Measurements from ENCODE around the gene HADHA. TPM values are rescaled to one million over a fixed set of nuclear protein-coding genes. Genes with fewer than 3 reads are reported as not detected.
"Not testable (repeated sequence)": the region's sequence is repeated elsewhere in the genome, so short reads cannot be mapped to it uniquely, and the experiment has no call there.

The HADHA gene
- total RNA-seq, 6 donors from 2014 or later: 61.8 to 120 (median 110) TPM

DNA sequence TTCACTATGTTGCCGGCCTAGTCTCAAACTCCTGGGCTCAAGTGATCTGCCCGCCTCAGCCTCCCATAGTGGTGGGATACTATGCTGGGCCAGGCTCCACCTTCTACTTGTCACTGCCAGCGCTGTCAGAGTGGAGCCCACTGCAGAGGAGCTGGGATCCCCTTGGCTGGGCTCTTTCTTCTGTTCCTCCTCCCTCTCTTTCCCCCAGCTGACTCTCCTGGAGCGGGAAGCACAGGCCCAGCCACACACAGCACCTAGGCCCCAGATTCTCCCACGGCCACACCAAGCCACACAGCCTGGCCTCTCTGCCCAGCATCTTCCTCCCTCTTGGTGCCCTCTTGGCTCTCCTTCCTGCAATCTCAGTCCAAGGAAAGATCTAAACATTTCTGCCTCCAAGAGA lies 75.2 kb downstream of the HADHA start:
- DNase-seq: peak in 1 of 2 donors; percentile 16
- Histone ChIP-seq H3K4me1 (peaks cover 10 to 22% (median 14%) of the 10 kb centered on the region in 4 donors), H3K4me3 (no peak overlapping the region), H3K36me3 (no peaks in the 10 kb centered on the region), H3K27ac (no peak overlapping the region), H3K9me3 (no peaks in the 10 kb centered on the region), H3K27me3 (peaks cover 0 to 27% (median 18%) of the 10 kb centered on the region in 4 donors)
- no peak for ATAC-seq (ENCODE audit: low FRiP score in 2 of 2)
- 91 to 92% methylated on average over 5 of the region's 5 CpGs for WGBS, 2 donors
- TF ChIP-seq EP300 (IDR thresholded peaks at IDR 0.05) (no peak), POLR2A (IDR thresholded peaks at IDR 0.05) (no peak), POLR2AphosphoS5 (IDR thresholded peaks at IDR 0.05) (no peak)

DNA sequence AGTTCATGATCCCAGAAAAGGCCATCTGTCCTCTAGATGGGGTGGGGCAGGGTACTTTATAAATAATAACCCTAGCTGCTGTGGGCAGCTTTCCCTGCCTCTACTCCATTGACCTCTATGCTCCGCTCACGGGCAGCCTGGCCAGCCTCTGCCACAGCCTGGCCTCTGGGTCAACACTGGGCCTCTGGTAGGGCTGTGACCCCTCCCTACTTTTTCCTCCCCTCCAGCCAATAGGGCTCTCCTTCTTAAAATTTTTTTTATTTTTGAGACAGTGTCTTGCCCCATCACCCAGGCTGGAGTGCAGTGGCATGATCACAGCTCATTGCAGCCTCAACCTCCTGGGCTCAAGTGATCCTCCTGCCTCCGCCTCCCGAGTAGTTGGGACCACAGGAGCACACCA lies 75.6 kb downstream of the HADHA start:
- WGBS, 2 donors: 96 to 98% methylated on average over 4 of the region's 4 CpGs
- no peaks in the 10 kb centered on the region for H3K36me3 ChIP-seq
- ATAC-seq (ENCODE audit: low FRiP score in 2 of 2) (no peak), DNase-seq (peak in 1 of 2 donors; percentile 12)
- peaks cover 7 to 18% (median 11%) of the 10 kb centered on the region in 4 donors for H3K4me1 ChIP-seq
- TF ChIP-seq POLR2A (IDR thresholded peaks at IDR 0.05) (no peak), POLR2AphosphoS5 (IDR thresholded peaks at IDR 0.05) (no peak), EP300 (IDR thresholded peaks at IDR 0.05) (no peak)
- TF ChIP-seq, protein P1, sequence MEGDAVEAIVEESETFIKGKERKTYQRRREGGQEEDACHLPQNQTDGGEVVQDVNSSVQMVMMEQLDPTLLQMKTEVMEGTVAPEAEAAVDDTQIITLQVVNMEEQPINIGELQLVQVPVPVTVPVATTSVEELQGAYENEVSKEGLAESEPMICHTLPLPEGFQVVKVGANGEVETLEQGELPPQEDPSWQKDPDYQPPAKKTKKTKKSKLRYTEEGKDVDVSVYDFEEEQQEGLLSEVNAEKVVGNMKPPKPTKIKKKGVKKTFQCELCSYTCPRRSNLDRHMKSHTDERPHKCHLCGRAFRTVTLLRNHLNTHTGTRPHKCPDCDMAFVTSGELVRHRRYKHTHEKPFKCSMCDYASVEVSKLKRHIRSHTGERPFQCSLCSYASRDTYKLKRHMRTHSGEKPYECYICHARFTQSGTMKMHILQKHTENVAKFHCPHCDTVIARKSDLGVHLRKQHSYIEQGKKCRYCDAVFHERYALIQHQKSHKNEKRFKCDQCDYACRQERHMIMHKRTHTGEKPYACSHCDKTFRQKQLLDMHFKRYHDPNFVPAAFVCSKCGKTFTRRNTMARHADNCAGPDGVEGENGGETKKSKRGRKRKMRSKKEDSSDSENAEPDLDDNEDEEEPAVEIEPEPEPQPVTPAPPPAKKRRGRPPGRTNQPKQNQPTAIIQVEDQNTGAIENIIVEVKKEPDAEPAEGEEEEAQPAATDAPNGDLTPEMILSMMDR (IDR thresholded peaks at IDR 0.05): no peak
- no peaks in the 10 kb centered on the region for H3K9me3 ChIP-seq
- H3K27me3 ChIP-seq: peaks cover 0 to 23% (median 13%) of the 10 kb centered on the region in 4 donors
- H3K4me3 ChIP-seq: no peak overlapping the region
- no peak overlapping the region for H3K27ac ChIP-seq

DNA sequence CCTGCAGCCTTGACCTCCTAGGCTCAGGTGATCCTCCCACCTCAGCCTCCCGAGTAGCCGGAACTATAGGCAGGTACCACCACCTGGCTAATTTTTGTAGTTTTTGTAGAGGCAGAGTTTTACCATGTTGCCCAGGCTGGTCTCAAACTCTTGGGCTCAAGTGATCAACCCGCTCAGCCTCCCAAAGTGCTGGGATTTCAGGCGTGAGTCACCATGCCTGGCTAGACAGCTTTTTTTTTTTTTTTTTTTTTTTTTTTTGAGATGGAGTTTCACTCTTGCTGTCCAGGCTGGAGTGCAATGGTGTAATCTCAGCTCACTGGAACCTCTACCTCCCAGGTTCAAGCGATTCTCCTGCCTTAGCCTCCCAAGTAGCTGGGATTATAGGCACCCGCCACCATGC lies 77.9 kb downstream of the HADHA start:
- not testable (repeated sequence) for H3K9me3 ChIP-seq; H3K27me3 ChIP-seq; H3K36me3 ChIP-seq; ATAC-seq (ENCODE audit: low FRiP score in 2 of 2); H3K4me3 ChIP-seq; DNase-seq; H3K27ac ChIP-seq; H3K4me1 ChIP-seq
- 89 to 93% methylated on average over 4 to 5 of the region's 6 CpGs for WGBS, 2 donors

DNA sequence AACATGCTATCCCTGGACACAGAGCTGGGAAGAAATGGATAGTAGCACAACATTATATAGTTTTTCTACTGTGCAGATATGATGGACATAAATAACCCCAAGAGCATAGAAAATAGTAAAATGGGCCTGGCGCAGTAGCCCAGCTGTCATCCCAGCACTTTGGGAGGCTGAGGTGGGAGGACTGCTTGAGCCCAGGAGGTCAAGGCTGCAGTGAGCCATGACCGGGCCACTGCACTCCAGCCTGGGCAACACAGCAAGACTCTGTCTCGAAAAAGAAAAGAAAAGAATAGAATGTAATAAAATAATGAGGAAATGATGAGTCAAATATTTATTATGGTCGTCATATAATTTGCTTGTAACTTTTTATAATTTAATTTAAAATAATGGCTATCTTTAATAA lies 79.0 kb downstream of the HADHA start:
- no peak overlapping the region for H3K4me3 ChIP-seq
- H3K27me3 ChIP-seq: no peaks in the 10 kb centered on the region
- WGBS, 2 donors: 90 to 93% methylated on average over 4 of the region's 4 CpGs
- no peak for ATAC-seq (ENCODE audit: low FRiP score in 2 of 2)
- H3K4me1 ChIP-seq: no peaks in the 10 kb centered on the region
- DNase-seq: no peak
- H3K36me3 ChIP-seq: no peaks in the 10 kb centered on the region
- no peak overlapping the region for H3K27ac ChIP-seq
- TF ChIP-seq, protein P1 (IDR thresholded peaks at IDR 0.05): no peak
- TF ChIP-seq POLR2AphosphoS5 (IDR thresholded peaks at IDR 0.05): no peak
- TF ChIP-seq EP300 (IDR thresholded peaks at IDR 0.05): no peak
- TF ChIP-seq POLR2A (IDR thresholded peaks at IDR 0.05): no peak
- no peaks in the 10 kb centered on the region for H3K9me3 ChIP-seq

DNA sequence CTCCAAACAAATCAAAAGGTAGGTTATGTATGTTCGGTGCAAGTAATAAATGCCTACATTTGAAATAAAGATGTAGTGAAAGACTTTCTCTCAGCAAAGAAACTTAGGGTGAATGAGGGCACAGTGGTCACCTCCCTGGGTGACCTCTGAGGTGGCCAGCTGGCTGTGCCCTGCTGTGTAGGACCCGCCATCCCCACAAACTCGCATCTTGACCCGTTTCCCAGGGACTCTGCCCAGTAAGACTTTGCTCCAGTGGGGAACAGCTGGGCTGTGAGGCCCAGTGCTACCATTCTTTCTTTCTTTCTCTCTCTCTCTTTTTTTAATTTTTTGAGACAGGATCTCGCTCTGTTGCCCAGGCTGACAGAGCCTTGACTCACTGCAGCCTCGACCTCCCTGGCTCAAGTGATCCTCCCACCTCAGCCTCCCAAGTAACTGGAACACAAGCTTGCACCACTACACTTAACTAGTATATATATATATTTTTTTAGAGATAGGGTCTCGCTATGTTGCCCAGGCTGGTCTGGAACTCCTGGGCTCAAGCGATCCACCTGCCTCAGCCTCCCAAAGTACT lies 79.7 kb downstream of the HADHA start:
- H3K36me3 ChIP-seq: no peaks in the 10 kb centered on the region
- no peaks in the 10 kb centered on the region for H3K27me3 ChIP-seq
- TF ChIP-seq POLR2AphosphoS5 (IDR thresholded peaks at IDR 0.05) (no peak), EP300 (IDR thresholded peaks at IDR 0.05) (no peak), POLR2A (IDR thresholded peaks at IDR 0.05) (no peak)
- TF ChIP-seq, protein P1 (IDR thresholded peaks at IDR 0.05): no peak
- WGBS, 2 donors: 86 to 91% methylated on average over 8 of the region's 8 CpGs
- H3K27ac ChIP-seq: no peak overlapping the region
- no peaks in the 10 kb centered on the region for H3K4me1 ChIP-seq
- H3K9me3 ChIP-seq: no peaks in the 10 kb centered on the region
- ATAC-seq (ENCODE audit: low FRiP score in 2 of 2) (no peak), DNase-seq (no peak)
- H3K4me3 ChIP-seq: no peak overlapping the region

DNA sequence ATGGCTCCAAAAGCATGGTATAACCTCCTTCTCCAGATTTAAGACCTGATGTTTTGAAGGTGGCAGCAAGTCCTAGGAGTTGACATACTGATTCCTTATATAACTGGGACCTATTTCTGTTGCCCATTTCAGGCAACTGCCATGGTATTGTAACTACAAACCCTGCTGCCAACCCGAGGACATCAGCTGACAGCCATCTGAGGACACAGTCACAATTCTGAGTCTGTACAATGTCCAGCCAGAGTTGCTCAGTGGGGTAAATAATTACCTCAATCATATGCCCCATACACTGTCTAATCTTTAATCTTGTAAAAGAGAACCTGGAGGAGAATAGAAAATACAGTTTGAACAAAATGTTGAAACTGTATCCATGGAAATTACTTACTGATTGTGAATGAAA lies 80.2 kb downstream of the HADHA start:
- WGBS, 2 donors: 35 to 86% methylated on average over 1 of the region's 1 CpG

More for the DNA sequence above, 80.2 kb downstream of the HADHA start:
- ATAC-seq (ENCODE audit: low FRiP score in 2 of 2) (no peak), DNase-seq (no peak)
- H3K9me3 ChIP-seq: no peaks in the 10 kb centered on the region
- TF ChIP-seq, protein P1 (IDR thresholded peaks at IDR 0.05): no peak
- TF ChIP-seq EP300 (IDR thresholded peaks at IDR 0.05): no peak
- TF ChIP-seq POLR2A (IDR thresholded peaks at IDR 0.05): no peak
- no peak for TF ChIP-seq POLR2AphosphoS5 (IDR thresholded peaks at IDR 0.05)
- no peaks in the 10 kb centered on the region for H3K4me1 ChIP-seq
- H3K4me3 ChIP-seq: no peak overlapping the region
- H3K36me3 ChIP-seq: no peaks in the 10 kb centered on the region
- H3K27ac ChIP-seq: no peak overlapping the region
- H3K27me3 ChIP-seq: no peaks in the 10 kb centered on the region

Data from upper lobe of left lung (tissue), 6 donors.